T-helper 2 cell treated with Interferon-gamma antibody and Interleukin-4, amounts not matched to agents 100 ng/mL and 5 ng/mL, for 36 hours (primary cell): ENCODE measurements around the gene MFRP. TPM values are rescaled to one million over a fixed set of nuclear protein-coding genes. Genes with fewer than 3 reads are reported as not detected.
"Not testable (repeated sequence)": the region's sequence is repeated elsewhere in the genome, so short reads cannot be mapped to it uniquely, and the experiment has no call there.

Source experiments
- intact Hi-C: fragments of 100-400 bp; cut with micrococcal nuclease; formaldehyde crosslinking; loops from one replicate; pipeline ENCODE4 v1.15.1; 2023
- total RNA-seq: library from RNA; stranded (reverse); gene quantifications from 2 replicates; pipeline ENCODE4 v1.2.3, GENCODE V29; 2022

The MFRP gene
- not detected in 2 replicates for total RNA-seq

DNA sequence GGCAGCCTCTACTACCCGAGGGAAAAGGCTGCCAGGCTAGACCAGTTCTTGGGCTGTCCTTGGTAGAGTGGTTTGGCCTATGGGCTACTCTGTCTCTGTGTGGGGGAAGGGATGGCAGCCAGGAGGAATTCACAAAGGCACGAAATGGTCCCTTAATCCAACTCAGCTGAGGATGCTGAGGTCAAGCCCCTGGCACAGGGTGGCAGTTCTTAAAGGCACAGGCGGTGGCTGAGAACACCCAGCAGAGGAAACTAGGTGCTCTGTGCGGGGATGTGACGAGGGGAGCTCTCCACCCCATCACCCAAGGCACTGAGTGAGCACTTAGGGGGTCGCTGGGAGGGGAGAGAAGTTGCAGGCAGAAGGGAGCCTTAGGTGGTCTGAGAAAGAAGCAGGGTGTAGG lies at the start of gene MFRP:
MFRP (minus strand) TSS at position 101 of the 400 bp plus-strand sequence. CDS start 192 bp downstream, outside the sequence.
- intact Hi-C loops: no loop called here

DNA sequence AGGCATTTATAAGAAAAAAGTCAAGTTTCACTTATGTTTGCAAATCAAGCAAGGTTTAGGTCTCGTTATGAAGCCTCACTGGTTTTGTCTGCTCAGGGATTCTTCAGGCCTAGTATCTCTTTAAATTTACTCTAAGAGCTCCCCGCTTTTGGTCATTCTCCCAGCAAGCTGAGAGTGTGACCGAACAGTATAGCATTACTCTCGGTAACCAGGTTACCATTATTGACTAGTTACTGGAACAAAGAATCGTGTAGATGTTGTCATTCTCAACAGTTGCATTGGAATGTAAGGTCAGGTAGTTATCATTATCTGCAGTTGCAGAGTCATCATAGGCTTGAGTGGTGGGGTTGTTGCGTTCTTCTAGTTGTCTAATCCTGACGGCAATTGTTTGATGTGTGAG lies 44.8 kb upstream of the MFRP start:
- intact Hi-C loops: no loop called here

DNA sequence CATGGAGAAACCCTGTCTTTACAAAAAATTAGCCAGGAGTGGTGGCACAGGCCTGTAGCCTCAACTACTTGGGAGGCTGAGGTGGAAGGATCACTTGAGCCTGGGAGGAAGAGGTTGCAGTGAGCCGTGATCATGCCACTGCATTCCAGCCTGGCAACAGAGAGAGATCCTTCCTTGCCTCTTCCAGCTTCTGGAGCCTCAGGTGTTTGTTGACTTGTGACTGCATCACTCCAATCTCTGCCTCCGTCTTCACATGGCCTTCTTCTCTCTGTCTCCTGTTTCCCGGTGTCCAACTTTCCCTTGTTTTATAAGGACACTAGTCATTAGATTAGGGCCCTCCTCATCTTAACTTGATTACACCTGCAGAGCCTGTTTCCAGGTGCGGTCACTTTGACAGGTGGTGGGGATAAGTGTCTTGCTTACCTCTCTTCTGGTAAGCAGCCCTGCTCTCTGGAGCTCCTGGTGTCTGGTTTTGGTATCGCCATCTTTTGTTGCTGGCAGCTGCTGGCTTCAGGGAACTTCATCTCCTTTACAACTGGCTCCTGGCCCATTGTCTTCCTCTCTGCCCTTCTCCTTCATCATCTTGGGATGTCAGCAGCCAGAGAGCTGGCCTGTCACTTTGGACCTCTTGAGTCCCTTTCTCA lies 43.2 kb upstream of the MFRP start:
- intact Hi-C loops: no loop called here

DNA sequence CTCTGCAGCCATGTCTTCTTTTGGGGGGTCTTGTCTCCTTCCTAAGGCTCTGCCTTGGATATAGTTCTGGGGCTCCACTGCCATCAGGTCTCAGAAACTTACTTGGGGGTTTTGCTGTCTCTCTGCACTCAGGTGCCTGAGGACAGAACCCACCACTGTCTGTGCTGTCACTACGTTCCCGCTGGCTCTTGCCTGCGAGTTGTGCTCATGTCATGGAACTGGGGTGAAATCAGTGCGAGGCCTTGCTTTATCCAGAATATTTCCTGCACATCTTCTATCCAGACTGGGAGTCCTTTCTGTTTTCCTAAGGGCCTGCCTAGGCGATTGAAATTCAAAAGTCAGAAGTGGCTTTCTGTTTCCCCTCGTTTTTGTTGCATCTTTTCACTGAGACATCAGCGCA lies 41.6 kb upstream of the MFRP start:
- intact Hi-C loops: no loop called here

DNA sequence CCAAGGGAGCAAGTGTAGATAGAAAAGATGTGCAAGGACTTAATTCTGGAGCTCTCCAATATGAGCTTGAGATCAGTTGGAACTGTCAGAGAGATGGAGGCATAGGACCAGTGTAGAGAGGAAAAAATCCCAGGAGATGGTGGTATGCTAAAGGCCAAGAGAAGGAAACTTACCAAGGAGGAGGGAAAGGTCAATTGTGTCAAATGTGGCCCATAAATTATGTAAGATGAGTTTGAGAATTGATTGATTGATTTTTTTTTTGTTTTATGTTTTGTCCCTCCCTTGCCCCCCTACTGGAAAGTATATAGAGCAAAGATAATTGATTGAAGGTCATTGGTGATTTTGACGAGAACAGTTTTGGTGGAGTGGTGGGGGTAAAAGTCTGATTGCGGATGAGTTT lies 37.8 kb upstream of the MFRP start:
- intact Hi-C loops: no loop called here

DNA sequence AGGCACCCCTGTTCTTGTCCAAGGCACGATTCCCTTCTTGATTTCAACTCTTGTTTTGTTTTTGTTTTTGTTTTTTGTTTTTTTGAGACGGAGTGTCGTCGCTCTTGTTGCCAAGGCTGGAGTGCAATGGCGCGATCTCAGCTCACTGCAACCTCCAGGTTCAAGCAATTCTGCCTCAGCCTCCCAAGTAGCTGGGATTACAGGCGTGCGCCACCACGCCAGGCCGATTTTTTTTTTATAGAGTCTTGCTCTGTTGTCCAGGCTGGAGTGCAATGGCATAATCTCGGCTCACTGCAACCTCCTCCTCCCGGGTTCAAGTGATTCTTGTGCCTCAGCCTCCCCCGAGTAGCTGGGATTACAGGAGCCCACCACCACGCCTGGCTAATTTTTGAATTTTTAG lies 36.0 kb upstream of the MFRP start:
- intact Hi-C loops: not testable (repeated sequence)

DNA sequence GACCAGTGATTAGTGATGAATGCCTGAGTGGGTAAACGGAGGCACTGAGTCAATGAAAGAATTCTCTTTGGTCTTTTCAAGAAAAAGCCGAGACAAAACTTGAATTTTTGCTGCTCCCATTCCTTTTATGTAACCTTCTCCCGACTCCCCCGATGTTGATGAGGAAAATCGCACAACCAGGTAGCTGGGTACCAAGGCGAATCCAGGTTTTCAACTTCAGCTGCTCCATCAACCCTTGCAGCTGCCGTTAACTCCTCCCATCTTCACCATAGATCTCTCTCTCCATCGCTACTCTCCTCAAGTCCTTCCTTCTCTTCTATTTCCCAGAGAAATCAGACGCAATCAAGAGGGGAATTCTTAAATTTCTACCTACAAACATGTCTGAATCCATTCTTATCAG lies 35.6 kb upstream of the MFRP start:
- intact Hi-C loops: no loop called here

DNA sequence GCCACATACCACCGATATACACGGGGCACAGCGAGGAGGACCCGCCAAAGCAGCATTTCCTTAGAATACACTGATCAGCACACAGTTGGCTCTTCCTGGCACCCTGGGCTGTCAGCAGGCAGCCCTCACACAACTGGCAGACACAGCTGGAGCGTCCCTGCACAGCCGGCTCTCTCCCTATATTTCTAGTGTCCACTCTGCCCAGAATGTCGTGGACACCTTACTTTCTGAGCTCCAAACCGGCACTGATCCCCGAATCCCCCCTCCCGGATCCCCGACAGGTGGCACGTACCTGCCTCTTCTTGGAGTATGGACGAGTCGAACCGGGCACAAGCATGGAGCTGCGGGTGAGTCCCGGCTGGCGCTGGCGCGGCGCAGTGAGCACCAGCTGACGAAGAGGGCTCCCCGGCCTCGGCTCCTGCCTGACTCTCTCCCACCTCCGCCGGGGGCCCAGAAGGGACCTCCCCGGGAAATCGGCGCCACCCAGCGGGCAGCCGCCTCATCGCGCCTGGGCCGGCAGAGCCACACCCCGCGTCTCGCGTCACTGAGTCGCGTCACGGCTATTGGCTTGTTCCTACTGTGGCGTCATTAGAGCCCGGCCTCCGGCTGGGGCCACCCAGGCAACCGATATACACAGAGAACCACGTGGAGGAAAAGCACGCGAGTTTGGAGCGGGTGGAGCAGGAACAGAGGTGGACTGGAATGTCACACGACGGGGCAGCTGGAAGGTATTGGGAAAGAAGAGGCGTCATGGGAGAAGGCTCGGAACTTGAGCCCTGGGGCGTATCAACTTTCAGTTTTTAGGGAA lies 34.9 kb upstream of the MFRP start, which contains the start of gene USP2:
USP2 (minus strand) TSS at position 510 of the 808 bp plus-strand sequence. CDS start 8,210 bp downstream, outside the sequence.
- intact Hi-C loops: loop anchor here (1.0 to 2.0 kb wide), 4 partner anchors 17 to 175 kb away; partner anchors contain the start of genes CBL and RNF26

DNA sequence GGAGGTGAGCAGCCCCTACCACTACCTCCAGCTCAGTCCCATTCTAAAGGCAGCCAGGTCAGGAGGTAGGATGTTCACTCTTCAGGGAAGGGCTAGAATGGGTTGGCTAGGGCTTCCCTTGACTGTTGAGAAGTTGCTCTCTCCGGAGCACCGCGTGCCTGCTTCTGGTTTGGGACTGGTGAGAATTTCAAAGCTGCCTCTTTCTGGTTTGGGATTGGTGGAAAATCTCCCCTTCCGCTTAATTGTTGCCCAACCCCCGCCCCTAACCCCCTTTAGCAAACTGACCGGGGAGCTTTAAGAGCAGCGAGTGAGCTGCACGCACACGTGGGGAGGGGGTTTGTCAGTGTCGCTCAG lies 34.3 kb upstream of the MFRP start:
- intact Hi-C loops: loop anchor here (1.0 to 2.0 kb wide), 4 partner anchors 17 to 174 kb away; partner anchors contain the start of genes CBL and RNF26

DNA sequence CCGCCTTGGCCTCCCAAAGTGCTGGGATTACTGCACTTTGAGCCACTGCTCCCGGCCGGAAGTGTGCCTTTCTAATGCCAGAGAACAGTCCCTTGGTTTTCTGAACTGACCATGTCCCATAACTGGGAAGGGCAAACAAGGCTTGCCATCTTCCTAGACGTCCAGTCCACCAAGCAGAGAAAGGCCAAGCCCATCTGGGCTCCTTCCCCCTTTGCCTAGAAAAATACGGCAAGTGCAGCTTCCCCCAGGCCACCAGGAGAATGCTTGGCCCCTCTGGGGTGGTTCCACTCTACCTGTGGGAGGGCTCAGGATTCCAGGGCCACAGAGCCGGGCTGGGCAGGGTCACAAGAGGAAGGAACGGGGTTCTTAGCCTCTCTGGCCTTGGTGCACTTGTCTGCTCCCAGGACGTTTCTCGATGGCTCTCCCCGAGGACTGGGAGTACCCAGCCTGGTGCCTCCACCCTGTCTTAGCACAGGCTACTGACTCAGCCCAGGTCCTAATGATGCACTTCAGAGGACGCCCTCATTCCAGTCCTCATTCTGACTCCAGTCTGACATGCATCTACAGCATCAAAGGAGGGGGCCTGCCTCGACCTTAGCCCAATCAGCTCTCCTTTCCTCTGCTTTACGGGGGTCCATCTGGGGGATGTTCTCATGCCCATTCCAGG lies 33.8 kb upstream of the MFRP start:
- intact Hi-C loops: loop anchor here (2.0 kb wide), 1 partner anchor 173 kb away; the partner anchor contains the start of gene CBL

DNA sequence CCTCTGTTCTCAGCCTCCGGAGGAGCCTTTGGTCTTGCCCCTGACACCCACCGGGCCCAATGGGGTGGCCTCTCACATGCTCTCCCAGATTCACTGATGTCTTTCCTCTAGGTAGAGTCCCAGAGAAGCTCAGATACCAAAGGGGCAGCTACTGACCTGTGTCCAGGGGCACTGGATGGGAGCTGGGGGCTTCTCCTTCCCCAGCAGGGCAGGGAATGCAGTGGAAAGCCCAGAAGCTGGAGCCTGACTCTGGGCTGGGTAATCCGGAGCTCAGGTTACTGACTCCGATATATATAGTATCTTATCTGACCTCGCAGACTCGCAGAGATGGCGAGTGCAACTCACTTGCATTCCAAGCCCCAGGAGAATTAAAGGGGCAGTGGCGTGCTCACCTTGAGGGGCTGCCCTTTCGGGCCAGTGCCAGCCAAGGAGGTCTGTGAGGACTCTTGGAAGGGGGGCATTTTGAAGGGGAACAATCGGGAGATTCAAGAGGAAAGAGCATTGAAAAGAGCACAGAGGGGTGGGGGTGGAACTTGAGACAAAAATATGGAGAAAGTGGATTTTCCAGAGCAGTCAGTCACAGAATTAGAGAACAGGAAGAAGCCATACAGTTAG lies 32.5 kb upstream of the MFRP start:
- intact Hi-C loops: no loop called here

DNA sequence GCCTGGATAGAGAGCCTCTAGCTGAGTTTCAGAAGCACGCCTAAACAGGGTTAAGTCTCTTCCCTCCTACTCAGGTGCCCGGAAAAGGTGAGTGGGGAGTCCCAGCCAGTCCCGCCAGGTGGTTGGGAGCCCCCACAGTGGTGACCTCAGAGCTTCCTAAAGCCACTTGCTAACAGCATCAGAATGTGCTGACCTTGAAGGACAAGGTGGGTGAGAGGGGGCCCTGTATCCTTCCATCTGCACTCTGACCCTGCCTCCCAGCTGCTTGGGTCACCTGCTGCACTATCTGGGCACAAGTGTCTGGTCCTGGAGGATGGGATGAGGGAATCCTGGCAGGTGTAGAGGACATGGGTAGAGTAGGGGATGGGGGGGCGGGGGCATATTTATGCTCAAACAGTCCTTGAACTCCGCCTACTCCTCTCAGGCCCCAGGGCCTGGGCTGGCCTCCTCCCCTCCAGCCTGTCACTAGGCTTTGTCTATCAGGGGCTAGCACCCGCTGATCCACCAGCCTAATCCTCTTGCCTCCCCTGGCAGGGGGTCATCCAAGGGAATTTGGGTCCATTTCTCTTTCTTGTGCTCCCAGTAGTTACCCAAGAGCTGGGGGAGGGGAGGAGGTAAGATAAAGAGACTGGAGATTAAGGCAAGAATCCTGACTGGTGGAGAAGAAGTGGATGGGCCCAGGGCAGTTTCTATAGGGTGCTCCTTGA lies 31.6 kb upstream of the MFRP start:
- intact Hi-C loops: no loop called here

DNA sequence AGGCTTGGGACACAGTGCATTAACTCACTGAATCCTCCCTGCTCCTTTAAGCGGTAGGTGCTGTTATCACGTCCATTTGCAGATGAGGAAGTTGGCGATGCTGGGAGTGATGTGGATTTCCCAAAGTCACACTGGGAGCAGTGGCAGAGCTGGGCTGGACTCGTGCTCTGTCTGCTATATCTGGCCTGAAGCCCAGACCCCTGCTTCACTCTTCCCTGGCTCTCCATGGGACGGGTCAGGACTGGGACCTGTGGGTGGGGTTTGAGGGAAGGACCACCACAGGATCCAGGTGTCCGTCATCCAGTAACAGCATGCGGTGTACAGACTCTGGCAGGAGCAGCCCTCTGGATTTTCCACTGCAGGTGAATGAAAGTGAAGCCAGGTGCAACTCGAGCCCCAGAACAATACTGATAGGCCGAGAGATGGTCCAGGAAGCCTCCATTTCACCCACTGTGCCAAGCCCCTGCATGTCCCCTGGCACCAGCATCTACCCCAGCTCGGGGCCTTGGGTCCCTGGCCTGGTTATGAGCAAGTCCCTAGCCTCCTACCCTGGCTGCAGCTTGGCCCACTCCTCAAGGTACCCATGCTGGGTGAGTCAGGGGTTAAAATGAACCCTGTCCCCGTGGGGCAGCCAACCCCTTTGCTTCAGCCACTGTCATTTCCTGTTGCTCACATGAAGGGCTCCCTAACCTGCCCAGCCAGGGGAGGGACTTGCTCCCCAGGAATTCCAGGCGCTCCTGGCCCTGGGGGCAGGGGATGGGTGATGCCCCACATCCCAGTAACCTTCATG lies 30.8 kb upstream of the MFRP start:
- intact Hi-C loops: no loop called here

DNA sequence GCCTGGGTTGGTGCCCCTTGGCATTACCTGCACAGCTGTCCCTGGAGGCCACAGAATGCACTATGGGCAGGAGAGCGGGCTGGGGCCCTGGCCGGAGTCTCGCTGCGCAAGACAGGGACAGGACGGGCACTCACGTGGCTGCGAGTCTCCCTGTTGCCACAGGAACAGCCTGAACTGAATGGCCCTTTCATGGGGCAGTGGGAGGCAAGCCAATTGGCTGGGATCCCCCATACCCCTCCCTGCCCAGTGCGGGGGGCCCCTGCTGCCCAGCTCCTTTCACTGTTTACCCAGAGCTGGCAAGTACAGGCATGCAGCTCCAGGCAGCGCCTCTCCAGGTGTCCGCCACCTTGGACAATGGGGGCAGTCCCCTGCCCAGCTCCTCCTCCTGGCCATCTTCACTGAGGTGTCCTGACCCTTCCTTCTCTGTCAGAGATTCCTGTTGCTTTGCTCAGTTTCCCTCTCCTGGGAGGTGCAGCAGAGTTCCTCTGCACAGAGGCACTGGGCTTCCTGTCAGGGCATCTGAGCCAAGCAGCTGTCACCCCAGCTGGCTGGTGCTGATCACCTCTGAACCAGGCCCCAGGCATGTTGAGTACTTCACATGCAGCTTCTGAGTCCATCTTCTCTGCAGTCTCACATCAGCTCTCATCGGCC lies 29.8 kb upstream of the MFRP start:
- intact Hi-C loops: no loop called here

DNA sequence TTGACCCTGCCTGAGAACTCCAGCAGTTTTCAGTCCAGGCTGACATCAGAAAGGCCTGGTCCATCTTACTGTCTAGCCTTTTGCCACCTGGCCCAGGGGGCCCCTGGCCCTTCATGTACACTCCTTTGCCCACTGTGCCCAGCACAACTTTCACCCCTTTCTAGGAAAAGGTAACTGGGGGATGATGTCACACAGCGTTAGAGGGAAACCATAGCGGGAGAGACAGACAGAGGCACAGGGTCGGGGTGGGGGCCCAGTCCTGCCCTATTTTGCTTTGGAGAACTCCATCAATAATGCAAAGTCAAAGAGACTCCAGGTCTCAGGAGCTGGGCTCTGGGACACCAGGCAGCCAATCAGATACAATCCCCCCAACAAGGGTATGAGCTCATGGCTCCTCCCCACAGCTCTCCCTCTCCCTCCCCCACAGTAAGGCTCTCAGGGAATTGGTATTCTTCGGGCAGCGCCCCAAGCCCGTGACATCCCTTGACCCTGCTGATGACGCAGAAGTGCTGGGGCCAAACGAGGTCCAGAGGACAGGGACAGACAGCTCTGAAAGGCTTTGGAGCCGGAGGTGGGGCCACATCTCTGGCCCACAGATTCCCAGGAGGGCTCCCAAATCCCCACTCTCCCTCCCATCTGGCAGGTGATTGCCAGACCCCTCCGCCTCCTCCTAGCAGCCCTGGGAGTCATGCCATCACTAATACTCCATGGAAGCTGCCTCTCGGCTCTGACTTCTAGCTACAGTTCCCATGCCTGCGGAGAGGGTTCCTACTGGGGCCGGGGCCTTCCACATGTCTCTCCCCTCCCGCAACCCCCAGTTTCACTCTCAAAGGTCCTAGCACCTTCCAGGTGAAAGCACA lies 29.1 kb upstream of the MFRP start:
- intact Hi-C loops: no loop called here

DNA sequence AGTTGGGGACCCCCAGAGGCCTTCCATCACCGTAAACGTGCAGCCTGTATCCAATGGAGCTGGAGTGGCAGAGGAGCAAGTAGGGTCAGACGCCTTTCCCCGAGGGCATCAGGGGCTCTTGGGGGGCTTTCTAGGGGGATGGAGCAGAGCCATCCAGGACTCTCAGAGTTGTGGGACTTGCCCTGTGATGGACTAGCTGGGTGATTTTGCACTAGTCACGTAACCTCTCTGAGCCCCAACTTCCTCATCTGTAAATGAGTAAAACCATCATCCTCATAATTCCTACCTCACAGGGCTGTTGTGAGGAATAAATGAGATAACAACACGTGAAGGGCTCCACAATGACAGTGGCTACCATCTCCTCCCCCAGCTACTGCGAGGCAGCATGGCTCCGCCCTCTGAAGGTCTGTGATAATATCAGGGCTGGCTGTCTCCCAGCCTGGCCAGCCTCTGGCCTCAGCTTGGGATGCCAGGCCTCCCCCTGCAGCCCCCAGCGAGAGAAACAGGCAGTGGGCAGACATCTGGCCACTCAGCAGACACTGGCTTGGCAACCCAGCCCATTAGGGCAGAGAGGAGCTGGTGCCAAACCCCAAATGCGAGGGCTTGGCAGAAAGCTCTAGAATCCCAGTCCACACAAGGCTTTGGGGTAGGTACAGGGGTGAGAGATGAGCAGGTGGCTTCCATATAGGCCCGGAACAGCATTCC lies 28.3 kb upstream of the MFRP start:
- intact Hi-C loops: no loop called here

DNA sequence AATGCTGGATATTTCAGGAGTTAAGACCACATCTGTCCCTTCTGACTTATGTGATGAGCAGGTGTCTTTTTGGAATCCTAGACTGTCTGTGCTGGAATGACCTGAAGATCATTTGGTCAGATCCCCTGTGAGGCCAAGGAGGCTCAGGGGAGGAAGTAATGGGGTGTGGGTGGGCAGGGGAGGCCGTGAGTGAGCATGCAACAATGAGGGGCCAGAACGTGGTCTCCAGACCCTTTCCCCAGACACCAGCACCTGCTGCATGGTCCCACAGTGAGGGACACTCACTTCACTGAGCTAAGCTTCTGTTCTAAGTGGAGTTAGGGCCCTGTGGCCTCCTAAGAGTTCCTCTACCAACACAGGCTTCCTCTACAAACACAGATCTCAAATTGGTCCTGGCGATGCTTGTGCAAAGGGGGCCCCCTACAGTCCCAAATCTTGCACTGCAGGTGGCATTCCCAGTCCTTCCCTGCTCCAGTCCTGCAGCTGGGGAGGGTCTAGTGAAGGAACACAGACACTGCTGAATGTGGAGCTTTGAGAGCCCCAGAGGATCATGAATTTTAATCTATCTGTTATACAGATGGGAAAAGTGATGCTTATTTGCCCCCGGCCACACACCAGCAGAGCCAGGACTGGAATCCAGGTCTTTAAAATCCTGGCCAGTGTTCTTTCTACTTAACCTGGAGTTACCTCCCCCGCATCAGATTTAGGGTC lies 27.6 kb upstream of the MFRP start:
- intact Hi-C loops: no loop called here
